ENCODE data around the gene MAP2. TPM values are rescaled to one million over a fixed set of nuclear protein-coding genes. Genes with fewer than 3 reads are reported as not detected.

Gene MAP2
- total and polyA plus RNA-seq, 2 donors from 2014 or later: 3.6 to 11.4 TPM

GRCh38 chr2:209519906-209520305 is 96.1 kb downstream of the MAP2 start:
- FAIRE-seq: no peak
- TF ChIP-seq CTCF (IDR thresholded peaks at IDR 0.05; ENCODE audit: borderline replicate concordance, extremely low read depth, insufficient read depth): no peak

GRCh38 chr2:209523041-209523740 is 99.3 kb downstream of the MAP2 start:
- no peaks in the 10 kb centered on the region for H3K27me3 ChIP-seq (ENCODE audit: control insufficient read depth, insufficient read depth, low read length)
- FAIRE-seq: no peak
- H3K4me1 ChIP-seq (ENCODE audit: control insufficient read depth in 2 of 3, insufficient read depth in 2 of 3, low read depth in 1 of 3, low read length in 3 of 3): peaks cover 0 to 3% (median 0%) of the 10 kb centered on the region in 3 donors
- no peak overlapping the region for H3K9ac ChIP-seq (ENCODE audit: low read length in 3 of 3)
- intact Hi-C loops (cut with DNase I): no loop called here
- no peaks in the 10 kb centered on the region for H3K36me3 ChIP-seq (ENCODE audit: control insufficient read depth in 2 of 3, insufficient read depth in 3 of 3, low read length in 3 of 3)
- TF ChIP-seq CTCF (IDR thresholded peaks at IDR 0.05; ENCODE audit: borderline replicate concordance, extremely low read depth, insufficient read depth): no peak
- H3K27ac ChIP-seq (ENCODE audit: low read depth in 2 of 2, low read length in 2 of 2): no peak overlapping the region
- no peaks in the 10 kb centered on the region for H3K9me3 ChIP-seq (ENCODE audit: control insufficient read depth in 2 of 3, insufficient read depth in 1 of 3, low read length in 3 of 3)
- DNase-seq: no peak
- no peak overlapping the region for H3K4me3 ChIP-seq (ENCODE audit: low read length in 3 of 3)

More at GRCh38 chr2:209519906-209520305, 96.1 kb downstream of the MAP2 start:
- H3K27ac ChIP-seq (ENCODE audit: low read depth in 2 of 2, low read length in 2 of 2): no peak overlapping the region
- no peak overlapping the region for H3K9ac ChIP-seq (ENCODE audit: low read length in 3 of 3)
- H3K9me3 ChIP-seq (ENCODE audit: control insufficient read depth in 2 of 3, insufficient read depth in 1 of 3, low read length in 3 of 3): no peaks in the 10 kb centered on the region
- no peaks in the 10 kb centered on the region for H3K4me1 ChIP-seq (ENCODE audit: control insufficient read depth in 2 of 3, insufficient read depth in 2 of 3, low read depth in 1 of 3, low read length in 3 of 3)
- no peak for DNase-seq
- H3K36me3 ChIP-seq (ENCODE audit: control insufficient read depth in 2 of 3, insufficient read depth in 3 of 3, low read length in 3 of 3): no peaks in the 10 kb centered on the region
- intact Hi-C loops (cut with DNase I): no loop called here
- H3K27me3 ChIP-seq (ENCODE audit: control insufficient read depth, insufficient read depth, low read length): no peaks in the 10 kb centered on the region
- H3K4me3 ChIP-seq (ENCODE audit: low read length in 3 of 3): no peak overlapping the region

GRCh38 chr2:209523867-209524266 is 100.0 kb downstream of the MAP2 start:
- intact Hi-C loops (cut with DNase I): no loop called here
- no peak for DNase-seq
- Histone ChIP-seq H3K9me3 (ENCODE audit: control insufficient read depth in 2 of 3, insufficient read depth in 1 of 3, low read length in 3 of 3) (no peaks in the 10 kb centered on the region), H3K4me3 (ENCODE audit: low read length in 3 of 3) (no peak overlapping the region), H3K4me1 (ENCODE audit: control insufficient read depth in 2 of 3, insufficient read depth in 2 of 3, low read depth in 1 of 3, low read length in 3 of 3) (peaks cover 0 to 3% (median 0%) of the 10 kb centered on the region in 3 donors), H3K27ac (ENCODE audit: low read depth in 2 of 2, low read length in 2 of 2) (no peak overlapping the region), H3K9ac (ENCODE audit: low read length in 3 of 3) (no peak overlapping the region), H3K27me3 (ENCODE audit: control insufficient read depth, insufficient read depth, low read length) (no peaks in the 10 kb centered on the region), H3K36me3 (ENCODE audit: control insufficient read depth in 2 of 3, insufficient read depth in 3 of 3, low read length in 3 of 3) (no peaks in the 10 kb centered on the region)
- no peak for TF ChIP-seq CTCF (IDR thresholded peaks at IDR 0.05; ENCODE audit: borderline replicate concordance, extremely low read depth, insufficient read depth)
- no peak for FAIRE-seq
